Heart left ventricle (tissue), 16 donors: Measurements from ENCODE around the gene VWA2. TPM values are rescaled to one million over a fixed set of nuclear protein-coding genes. Genes with fewer than 3 reads are reported as not detected.

Experiments
- ATAC-seq, 4 donors: fragments of 200-7000 bp; cut with Tn5 transposase; one replicate each; pipeline ENCODE4 v1.9.1; 2020 to 2022; ENCODE audit warnings: moderate library complexity in 4 of 4, mild to moderate bottlenecking in 3 of 4, moderate number of reproducible peaks in 1 of 4
- DNase-seq, 5 donors: peaks; one replicate each; pipeline ENCODE4 v3.0.0-alpha.2; 2020
- H3K27ac ChIP-seq, 12 donors: fragments of 200-600 bp; sonication (generic) in 4 of 12; one replicate each; pipeline versions ENCODE4 v1.5.0 to v1.8.0; 2016 to 2022; ENCODE audit warnings: mild to moderate bottlenecking in 2 of 12
- H3K27me3 ChIP-seq, 9 donors: fragments of 200-600 bp; sonication (generic) in 2 of 9; one replicate each; pipeline versions ENCODE4 v1.5.1 to v1.8.0; 2016 to 2022; ENCODE audit warnings: mild to moderate bottlenecking in 3 of 9
- H3K36me3 ChIP-seq, 9 donors: fragments of 200-600 bp; sonication (generic) in 2 of 9; one replicate each; pipeline versions ENCODE4 v1.5.0 to v1.8.0; 2018 to 2022; ENCODE audit warnings: mild to moderate bottlenecking in 2 of 9
- H3K4me1 ChIP-seq, 12 donors: fragments of 200-600 bp; sonication (generic) in 4 of 12; one replicate each; pipeline versions ENCODE4 v1.5.0 to v1.8.0; 2016 to 2022; ENCODE audit warnings: mild to moderate bottlenecking in 3 of 12
- H3K4me3 ChIP-seq, 12 donors: fragments of 200-600 bp; sonication (generic) in 4 of 12; one replicate each; pipeline versions ENCODE4 v1.5.0 to v1.8.0; 2017 to 2022; ENCODE audit warnings: mild to moderate bottlenecking in 9 of 12, moderate library complexity in 4 of 12
- H3K9me3 ChIP-seq, 12 donors: fragments of 200-600 bp; sonication (generic) in 4 of 12; one replicate each; pipeline versions ENCODE4 v1.5.0 to v1.8.0; 2016 to 2022; ENCODE audit warnings: mild to moderate bottlenecking in 1 of 12
- POLR2A ChIP-seq, 2 donors: fragments of 450-650 bp; IDR thresholded peaks; one replicate each; pipeline ENCODE4 v1.6.1; 2017; ENCODE audit warnings: antibody characterized with exemption in 2 of 2, mild to moderate bottlenecking in 2 of 2, moderate library complexity in 2 of 2
- WGBS, 4 donors: extraction: QIAGEN DNeasy Blood & Tissue Kit in 2 of 4; methylation state at CpG; one replicate each; pipeline versions ENCODE4 v1.1.5 to v1.1.7; 2013 to 2018; 5-methylcytosine and 5-hydroxymethylcytosine counted together
- intact Hi-C, 10 donors: fragments of 100-400 bp; cut with DNase I; formaldehyde crosslinking; loops; one replicate each; pipeline versions ENCODE4 v1.11.1 to v1.14.2; 2022
- polyA plus RNA-seq, 2 donors: library from polyadenylated mRNA; stranded (reverse); fragments of 200-250 nt; gene quantifications; one replicate each; pipeline ENCODE4 v1.2.3, GENCODE V29; 2013
- total RNA-seq, 9 donors: library from RNA; depleted of rRNA in 2 of 9; stranded (reverse); fragments of >200 nt in 2 of 9; fragmentation: NEBNext Ultra II Directional in 3 of 9; extraction: Animal tissue kit (Norgen Biotek cat#: 25700) in 3 of 9; gene quantifications; one replicate each; pipeline versions ENCODE4 v1.1.0 to v1.2.4, GENCODE V29; 2016 to 2023
- TF ChIP-seq, protein P1 (sequence below), 12 donors: fragments of 200-600 bp; sonication (generic) in 4 of 12; IDR thresholded peaks; one replicate each; pipeline versions ENCODE4 v1.5.0 to v1.8.0; 2018 to 2022; ENCODE audit warnings: antibody characterized with exemption in 12 of 12, mild to moderate bottlenecking in 5 of 12
- donor health status: ischemic (EF 13 %, LVEDD 7.1; RV severe dilation, severe dysfunction).
- donor health status: healthy with polysubstance abuse.
- donor health status: DM: no; HTN: yes; CAD: no.
- donor health status: DM: no; HTN: no; CAD: no.
- donor health status: ischemic (EF 25% LVEDD 6.9; RV normal size, moderate dysfunction).
- donor health status: ischemic (EF 25% LVEDD 5.7; RV mildly dilated, moderate dysfunction).
- donor health status: healthy.
- donor health status: DM: yes; HTN: yes; CAD: no.
- donor health status: ischemic (EF 35%, LVEDD 5.7; RV mildly dilated, moderate dysfunction).
- donor health status: nonischemic (EF 11% LVEDD 7.7; RV severe dilation, severe dysfunction).
- donor health status: DM: yes; HTN: yes; CAD: no.
- donor health status: PGD.
- donor health status: ischemic (EF 29% LVEDD 5.4; RV normal size, mild dysfunction).
- donor health status: nonischemic (EF 23%, LVEDD 6.1; RV moderate dilation, normal function).

VWA2 gene
- total and polyA plus RNA-seq, 11 donors, result 0.03 to 0.41 TPM; not detected in 9

DNA sequence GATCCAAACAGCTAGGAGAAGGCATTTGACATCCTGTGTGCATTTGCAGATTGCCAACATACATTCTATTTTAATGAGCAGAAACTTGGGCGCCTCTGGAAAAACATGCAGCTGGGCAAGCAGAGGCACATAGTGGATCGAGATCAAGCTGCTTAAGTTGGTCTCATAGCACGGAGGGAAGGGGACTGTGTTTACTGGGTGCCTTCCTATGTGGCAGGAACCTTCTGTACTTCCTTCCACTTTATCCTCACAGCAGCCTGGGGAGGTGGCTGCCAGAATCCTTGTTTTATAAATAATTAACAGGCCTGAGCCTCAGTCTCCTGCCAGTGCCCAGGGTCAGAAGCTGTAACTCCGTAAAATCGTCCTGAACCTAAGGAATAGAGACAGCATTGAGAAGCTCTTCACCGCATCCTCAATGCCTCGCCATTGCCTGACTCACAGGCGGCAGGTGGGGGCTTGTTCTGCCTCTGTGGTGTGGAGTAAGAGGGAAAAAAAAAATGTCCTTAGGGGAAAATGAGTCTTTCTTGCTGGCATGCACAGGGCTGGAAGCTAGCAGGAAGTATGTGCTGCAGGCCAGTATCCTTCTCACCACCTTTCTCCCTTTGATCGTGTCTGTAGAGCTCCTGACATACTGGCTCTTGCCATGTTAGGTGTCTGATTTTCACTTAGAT is 6.2 kb downstream of the VWA2 start:
- H3K27me3 ChIP-seq, result peaks cover 0 to 37% (median 4%) of the 10 kb centered on the region in 9 donors
- ATAC-seq (no peak), DNase-seq (no peak)
- no peaks in the 10 kb centered on the region for H3K36me3 ChIP-seq
- no peaks in the 10 kb centered on the region for H3K4me1 ChIP-seq
- H3K27ac ChIP-seq, result no peak overlapping the region
- H3K4me3 ChIP-seq, result no peak overlapping the region
- intact Hi-C loops, result no loop called here
- no peaks in the 10 kb centered on the region for H3K9me3 ChIP-seq
- 74 to 84% (median 77%) methylated on average over 9 of the region's 9 CpGs for WGBS, 4 donors
- TF ChIP-seq POLR2A (IDR thresholded peaks at IDR 0.05), result no peak

DNA sequence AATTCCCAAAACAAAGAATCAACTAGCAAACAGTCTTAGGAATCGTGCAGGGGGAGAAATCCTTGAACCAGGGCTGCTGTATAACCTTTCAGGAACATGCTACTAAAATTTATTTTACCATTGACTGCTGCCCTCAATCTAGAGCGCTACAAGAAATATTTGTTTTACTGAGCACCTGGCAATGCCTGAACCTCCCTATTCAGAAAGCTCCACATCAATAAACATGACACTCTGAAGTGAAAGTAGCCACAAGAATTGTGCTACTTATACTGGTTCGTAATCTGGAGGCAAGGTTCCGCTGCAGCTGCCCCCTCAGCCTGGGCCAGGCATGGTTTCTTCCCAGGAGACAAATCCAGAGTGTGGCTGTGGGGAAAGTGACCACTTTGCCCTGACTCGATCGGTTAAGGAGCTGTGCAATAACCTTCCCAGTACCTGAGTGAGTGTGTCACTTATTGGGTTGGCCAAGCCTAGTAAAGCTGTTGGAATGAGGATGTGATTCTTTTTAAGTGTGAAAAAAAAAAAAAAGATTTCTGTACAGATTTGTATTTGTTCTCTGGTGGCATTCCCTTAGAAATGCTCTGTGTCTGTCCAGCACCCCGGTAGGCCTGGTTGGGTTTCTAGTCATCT is 7.7 kb downstream of the VWA2 start:
- intact Hi-C loops, result no loop called here
- ATAC-seq, result no peak
- TF ChIP-seq, protein P1, sequence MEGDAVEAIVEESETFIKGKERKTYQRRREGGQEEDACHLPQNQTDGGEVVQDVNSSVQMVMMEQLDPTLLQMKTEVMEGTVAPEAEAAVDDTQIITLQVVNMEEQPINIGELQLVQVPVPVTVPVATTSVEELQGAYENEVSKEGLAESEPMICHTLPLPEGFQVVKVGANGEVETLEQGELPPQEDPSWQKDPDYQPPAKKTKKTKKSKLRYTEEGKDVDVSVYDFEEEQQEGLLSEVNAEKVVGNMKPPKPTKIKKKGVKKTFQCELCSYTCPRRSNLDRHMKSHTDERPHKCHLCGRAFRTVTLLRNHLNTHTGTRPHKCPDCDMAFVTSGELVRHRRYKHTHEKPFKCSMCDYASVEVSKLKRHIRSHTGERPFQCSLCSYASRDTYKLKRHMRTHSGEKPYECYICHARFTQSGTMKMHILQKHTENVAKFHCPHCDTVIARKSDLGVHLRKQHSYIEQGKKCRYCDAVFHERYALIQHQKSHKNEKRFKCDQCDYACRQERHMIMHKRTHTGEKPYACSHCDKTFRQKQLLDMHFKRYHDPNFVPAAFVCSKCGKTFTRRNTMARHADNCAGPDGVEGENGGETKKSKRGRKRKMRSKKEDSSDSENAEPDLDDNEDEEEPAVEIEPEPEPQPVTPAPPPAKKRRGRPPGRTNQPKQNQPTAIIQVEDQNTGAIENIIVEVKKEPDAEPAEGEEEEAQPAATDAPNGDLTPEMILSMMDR (IDR thresholded peaks at IDR 0.05), result no peak
- no peak for TF ChIP-seq POLR2A (IDR thresholded peaks at IDR 0.05)

DNA sequence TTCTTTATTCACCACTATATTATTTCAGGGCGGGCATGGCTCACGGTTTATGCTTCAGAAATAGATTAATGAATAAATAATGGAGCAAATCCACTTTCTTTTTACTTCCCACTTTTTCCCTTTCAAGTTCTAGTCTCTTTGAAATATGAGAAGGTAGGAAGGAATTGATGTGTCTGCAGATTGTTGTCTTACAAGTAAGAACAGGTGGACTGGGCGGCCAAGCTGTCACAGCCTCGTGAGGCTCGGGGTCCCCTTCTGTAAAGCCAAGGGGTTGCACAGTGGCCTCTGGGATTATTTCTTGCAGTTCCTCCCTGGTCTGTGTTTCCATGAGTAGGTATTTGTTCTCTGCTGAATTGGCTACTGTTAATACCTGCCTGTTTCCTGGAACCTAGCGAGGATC is 11.2 kb downstream of the VWA2 start:
- no peak for TF ChIP-seq POLR2A (IDR thresholded peaks at IDR 0.05)
- TF ChIP-seq, protein P1 (IDR thresholded peaks at IDR 0.05), result no peak
- H3K27me3 ChIP-seq, result peaks cover 0 to under 1% (median 0%) of the 10 kb centered on the region in 9 donors
- intact Hi-C loops, result no loop called here
- H3K36me3 ChIP-seq, result no peaks in the 10 kb centered on the region
- 90 to 92% (median 90%) methylated on average over 6 of the region's 6 CpGs for WGBS, 4 donors
- no peak for ATAC-seq
- peaks cover 0 to 4% (median 0%) of the 10 kb centered on the region in 12 donors for H3K4me1 ChIP-seq
- H3K4me3 ChIP-seq, result no peak overlapping the region
- no peak for DNase-seq
- H3K9me3 ChIP-seq, result no peaks in the 10 kb centered on the region
- no peak overlapping the region for H3K27ac ChIP-seq

More for the DNA sequence above, 7.7 kb downstream of the VWA2 start:
- Histone ChIP-seq H3K4me3 (no peak overlapping the region), H3K9me3 (no peaks in the 10 kb centered on the region), H3K4me1 (no peaks in the 10 kb centered on the region), H3K36me3 (no peaks in the 10 kb centered on the region), H3K27me3 (peaks cover 0 to 32% (median 3%) of the 10 kb centered on the region in 9 donors), H3K27ac (no peak overlapping the region)
- no peak for DNase-seq
- WGBS, 4 donors, result 80 to 91% (median 84%) methylated on average over 7 of the region's 7 CpGs

DNA sequence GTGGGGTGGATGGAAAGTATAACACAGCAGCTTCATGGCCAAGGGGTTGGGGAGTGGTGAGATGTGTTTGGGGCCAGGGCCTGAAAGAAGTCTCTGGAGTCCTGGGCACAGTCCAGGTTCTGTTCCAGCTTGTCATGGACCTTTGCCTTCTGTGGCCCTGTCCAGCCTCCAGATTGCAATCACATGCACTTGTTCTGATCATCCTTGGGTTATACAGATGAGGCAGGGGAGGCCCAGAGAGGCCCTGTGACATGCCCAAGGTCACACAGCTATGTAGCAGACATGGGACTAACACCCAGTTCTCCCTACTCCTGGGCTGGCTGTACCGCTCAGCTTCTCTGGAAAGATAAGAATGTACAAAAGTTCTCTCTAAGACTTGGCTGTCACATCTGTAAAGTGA is 11.7 kb downstream of the VWA2 start:
- Histone ChIP-seq H3K27ac (no peak overlapping the region), H3K36me3 (no peaks in the 10 kb centered on the region), H3K27me3 (no peaks in the 10 kb centered on the region), H3K4me3 (no peak overlapping the region), H3K9me3 (no peaks in the 10 kb centered on the region), H3K4me1 (peaks cover 0 to 4% (median 0%) of the 10 kb centered on the region in 12 donors)
- 86 to 92% (median 89%) methylated on average over 1 of the region's 1 CpG for WGBS, 4 donors
- no peak for DNase-seq
- intact Hi-C loops, result no loop called here
- TF ChIP-seq POLR2A (IDR thresholded peaks at IDR 0.05), result no peak
- TF ChIP-seq, protein P1 (IDR thresholded peaks at IDR 0.05), result no peak
- ATAC-seq, result no peak
